Upper lobe of left lung (tissue), 4 donors: Measurements from ENCODE around the gene SNTG2.

ENCODE experiments used
- EP300 ChIP-seq, 4 donors: sonication (generic); formaldehyde crosslinking; IDR thresholded peaks; one replicate each; pipeline ENCODE4 v1.5.1; 2017; ENCODE audit warnings: antibody characterized with exemption in 4 of 4, control low read depth in 2 of 4
- POLR2A ChIP-seq, 4 donors: fragments of 450-650 bp; IDR thresholded peaks; one replicate each; pipeline ENCODE4 v1.5.1; 2016 to 2017; ENCODE audit warnings: antibody characterized with exemption in 4 of 4, mild to moderate bottlenecking in 2 of 4
- POLR2AphosphoS5 ChIP-seq, 2 donors: sonication (generic); formaldehyde crosslinking; IDR thresholded peaks; one replicate each; pipeline ENCODE4 v1.5.1; 2017; ENCODE audit warnings: antibody characterized with exemption in 2 of 2
- TF ChIP-seq, protein P1 (sequence below), 6 experiments: fragments of 450-650 bp in 4 of 6; fragments of 200-600 bp in 2 of 6; sonication (generic) in 2 of 6; IDR thresholded peaks; one replicate each; pipeline ENCODE4 v1.5.1; 2016 to 2019; ENCODE audit warnings: antibody characterized with exemption in 6 of 6

DNA sequence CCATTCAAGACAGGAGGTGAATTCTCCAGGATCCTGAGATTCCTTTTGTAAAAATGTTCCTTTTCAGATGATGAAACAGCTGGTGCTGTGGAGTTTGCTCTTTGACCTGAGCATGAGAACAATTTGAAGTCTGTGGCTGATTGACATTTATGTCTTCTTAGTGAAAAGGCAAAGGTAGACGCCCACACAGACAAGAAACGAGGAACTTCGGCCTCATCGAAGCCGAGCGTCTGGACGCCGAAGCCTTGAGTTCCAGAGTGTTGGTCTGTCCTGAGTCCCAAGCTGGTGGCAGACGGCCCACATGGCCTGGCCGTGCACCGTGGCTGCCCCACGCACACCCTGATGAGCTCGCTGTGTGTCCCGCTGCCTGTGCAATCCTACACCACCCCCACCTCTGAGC, 20.7 kb upstream of the SNTG2 start:
- TF ChIP-seq, protein P1, sequence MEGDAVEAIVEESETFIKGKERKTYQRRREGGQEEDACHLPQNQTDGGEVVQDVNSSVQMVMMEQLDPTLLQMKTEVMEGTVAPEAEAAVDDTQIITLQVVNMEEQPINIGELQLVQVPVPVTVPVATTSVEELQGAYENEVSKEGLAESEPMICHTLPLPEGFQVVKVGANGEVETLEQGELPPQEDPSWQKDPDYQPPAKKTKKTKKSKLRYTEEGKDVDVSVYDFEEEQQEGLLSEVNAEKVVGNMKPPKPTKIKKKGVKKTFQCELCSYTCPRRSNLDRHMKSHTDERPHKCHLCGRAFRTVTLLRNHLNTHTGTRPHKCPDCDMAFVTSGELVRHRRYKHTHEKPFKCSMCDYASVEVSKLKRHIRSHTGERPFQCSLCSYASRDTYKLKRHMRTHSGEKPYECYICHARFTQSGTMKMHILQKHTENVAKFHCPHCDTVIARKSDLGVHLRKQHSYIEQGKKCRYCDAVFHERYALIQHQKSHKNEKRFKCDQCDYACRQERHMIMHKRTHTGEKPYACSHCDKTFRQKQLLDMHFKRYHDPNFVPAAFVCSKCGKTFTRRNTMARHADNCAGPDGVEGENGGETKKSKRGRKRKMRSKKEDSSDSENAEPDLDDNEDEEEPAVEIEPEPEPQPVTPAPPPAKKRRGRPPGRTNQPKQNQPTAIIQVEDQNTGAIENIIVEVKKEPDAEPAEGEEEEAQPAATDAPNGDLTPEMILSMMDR (IDR thresholded peaks at IDR 0.05): no peak
- TF ChIP-seq POLR2A (IDR thresholded peaks at IDR 0.05) (no peak), POLR2AphosphoS5 (IDR thresholded peaks at IDR 0.05) (no peak), EP300 (IDR thresholded peaks at IDR 0.05) (no peak)
